SIG-M5 treated with dmso at 0.1 percent for 504 hours (cell line): Measurements from ENCODE around the gene MAPK11.

Experiments used
- DNase-seq: peaks from one replicate; lab custom pipeline; 2025; ENCODE audit not compliant: unreplicated experiment; lab: John Stamatoyannopoulos, UW

Gene MAPK11

GRCh38 chr22:50308597-50308935 lies 38.4 kb upstream of the MAPK11 start:
- DNase-seq = peak; percentile 83

- DNase-seq = peak; percentile 10
Observed at GRCh38 chr22:50307890-50308596, 37.9 kb upstream of the MAPK11 start.

- peak; percentile 76 for DNase-seq
Observed at GRCh38 chr22:50306753-50307749, 36.9 kb upstream of the MAPK11 start, which contains the start of gene PLXNB2. Gene PLXNB2, minus strand, starts transcription at chr22:50307646. Its CDS starts 17,062 bp downstream, at chr22:50290584.

- DNase-seq = peak; percentile 82
Observed at GRCh38 chr22:50305923-50306566, 35.9 kb upstream of the MAPK11 start.

GRCh38 chr22:50305393-50305922 lies 35.3 kb upstream of the MAPK11 start:
- DNase-seq = no peak

- DNase-seq = peak; percentile 92
Observed at GRCh38 chr22:50304528-50305392, 34.6 kb upstream of the MAPK11 start.

- peak; percentile 54 for DNase-seq
Observed at GRCh38 chr22:50303848-50304527, 33.8 kb upstream of the MAPK11 start.

GRCh38 chr22:50303515-50303847 lies 33.3 kb upstream of the MAPK11 start:
- DNase-seq = no peak

- DNase-seq = no peak
Observed at GRCh38 chr22:50302564-50302963, 32.4 kb upstream of the MAPK11 start.

GRCh38 chr22:50302041-50302541 lies 31.9 kb upstream of the MAPK11 start:
- no peak for DNase-seq

GRCh38 chr22:50301581-50301991 lies 31.4 kb upstream of the MAPK11 start:
- DNase-seq = no peak

GRCh38 chr22:50300620-50301257 lies 30.6 kb upstream of the MAPK11 start:
- no peak for DNase-seq

- DNase-seq = no peak
Observed at GRCh38 chr22:50299785-50300619, 29.8 kb upstream of the MAPK11 start.

- DNase-seq = no peak
Observed at GRCh38 chr22:50298937-50299784, 29.0 kb upstream of the MAPK11 start.

- DNase-seq = no peak
Observed at GRCh38 chr22:50298266-50298637, 28.1 kb upstream of the MAPK11 start.

- no peak for DNase-seq
Observed at GRCh38 chr22:50297510-50298265, 27.5 kb upstream of the MAPK11 start.
